Measurements from ENCODE around the gene SHISA7. TPM values are rescaled to one million over a fixed set of nuclear protein-coding genes. Genes with fewer than 3 reads are reported as not detected.
"Not testable (repeated sequence)": the region's sequence is repeated elsewhere in the genome, so short reads cannot be mapped to it uniquely, and the experiment has no call there.

Gene SHISA7
- total RNA-seq, 1 experiment from 2014 or later = 0.06 TPM

DNA sequence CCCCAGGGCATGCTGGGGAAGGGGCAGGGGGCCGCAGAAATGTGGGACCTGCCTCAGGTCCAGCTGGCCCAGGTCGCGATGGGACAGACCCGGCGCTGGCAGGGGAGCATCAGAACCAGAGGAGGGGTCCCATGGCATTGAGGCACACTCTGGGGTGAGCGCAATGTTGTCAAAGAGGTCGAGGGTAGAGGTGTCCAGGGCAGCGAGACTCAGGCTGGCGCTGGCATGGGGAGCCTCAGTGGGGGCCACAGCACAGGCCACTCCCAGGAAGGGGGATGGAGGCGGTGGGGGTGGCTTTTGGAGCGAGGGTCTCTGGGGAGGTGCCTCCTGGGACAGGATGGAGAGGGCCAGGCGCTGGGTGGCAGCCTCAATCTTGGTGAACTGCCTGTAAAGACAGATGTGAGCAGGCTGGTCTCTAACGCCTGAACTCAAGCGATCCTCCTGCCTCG lies 20.5 kb upstream of the SHISA7 start:
- DNase-seq (ENCODE audit: low read depth) = no peak

GRCh38 chr19:55462722-55463121 lies 19.6 kb upstream of the SHISA7 start:
- no peak for DNase-seq (ENCODE audit: low read depth)

- peak; percentile 41 for DNase-seq (ENCODE audit: low read depth)
These were observed 19.0 kb upstream of the SHISA7 start for GRCh38 chr19:55461974-55462626.

DNA sequence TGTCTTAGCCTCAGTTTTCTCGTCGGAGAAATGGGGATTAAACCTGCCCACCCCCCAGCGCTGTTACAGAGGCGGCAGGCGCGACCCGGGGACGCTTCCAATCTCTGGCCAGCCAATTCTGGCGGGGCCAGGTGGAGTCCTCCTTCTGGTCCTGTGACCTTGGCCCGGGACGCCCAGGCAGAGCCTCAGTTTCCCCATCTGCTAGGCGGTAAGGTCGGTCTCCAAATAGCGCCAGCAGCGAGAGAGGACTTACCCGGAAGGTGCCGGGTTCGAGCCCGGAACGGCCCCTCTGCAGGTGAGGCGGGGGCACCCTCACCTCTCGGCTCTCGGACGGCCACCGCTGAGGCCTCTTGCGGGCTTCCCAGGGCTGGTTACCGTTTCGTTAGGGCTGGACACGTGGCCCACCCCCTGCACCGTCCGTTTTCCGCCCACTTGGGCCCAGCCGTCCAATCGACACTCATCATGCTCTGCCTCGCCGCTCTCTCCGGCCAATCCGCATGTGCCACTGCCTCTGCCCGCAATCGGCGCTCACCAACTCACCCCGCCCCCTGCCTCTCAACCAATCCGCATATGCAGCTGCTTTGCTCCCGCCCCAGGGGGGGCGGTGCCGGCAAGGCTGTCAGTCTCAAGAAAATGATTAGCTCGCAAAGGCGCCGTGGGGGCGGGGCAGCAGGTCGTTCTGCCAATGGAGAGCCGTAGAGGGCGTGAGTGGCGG lies 18.3 kb upstream of the SHISA7 start, which contains the start of gene ISOC2:
Gene ISOC2, minus strand, starts transcription at position 384 of the 715 bp plus-strand sequence. CDS start 5,156 bp downstream, outside the sequence.
- peak; percentile 99 for DNase-seq (ENCODE audit: low read depth)

GRCh38 chr19:55460670-55461258 lies 17.7 kb upstream of the SHISA7 start:
- DNase-seq (ENCODE audit: low read depth) = peak; percentile 68

- DNase-seq (ENCODE audit: low read depth) = no peak
These were observed 17.0 kb upstream of the SHISA7 start for GRCh38 chr19:55459950-55460657.

- DNase-seq (ENCODE audit: low read depth) = no peak
These were observed 16.4 kb upstream of the SHISA7 start for GRCh38 chr19:55459551-55459949.

DNA sequence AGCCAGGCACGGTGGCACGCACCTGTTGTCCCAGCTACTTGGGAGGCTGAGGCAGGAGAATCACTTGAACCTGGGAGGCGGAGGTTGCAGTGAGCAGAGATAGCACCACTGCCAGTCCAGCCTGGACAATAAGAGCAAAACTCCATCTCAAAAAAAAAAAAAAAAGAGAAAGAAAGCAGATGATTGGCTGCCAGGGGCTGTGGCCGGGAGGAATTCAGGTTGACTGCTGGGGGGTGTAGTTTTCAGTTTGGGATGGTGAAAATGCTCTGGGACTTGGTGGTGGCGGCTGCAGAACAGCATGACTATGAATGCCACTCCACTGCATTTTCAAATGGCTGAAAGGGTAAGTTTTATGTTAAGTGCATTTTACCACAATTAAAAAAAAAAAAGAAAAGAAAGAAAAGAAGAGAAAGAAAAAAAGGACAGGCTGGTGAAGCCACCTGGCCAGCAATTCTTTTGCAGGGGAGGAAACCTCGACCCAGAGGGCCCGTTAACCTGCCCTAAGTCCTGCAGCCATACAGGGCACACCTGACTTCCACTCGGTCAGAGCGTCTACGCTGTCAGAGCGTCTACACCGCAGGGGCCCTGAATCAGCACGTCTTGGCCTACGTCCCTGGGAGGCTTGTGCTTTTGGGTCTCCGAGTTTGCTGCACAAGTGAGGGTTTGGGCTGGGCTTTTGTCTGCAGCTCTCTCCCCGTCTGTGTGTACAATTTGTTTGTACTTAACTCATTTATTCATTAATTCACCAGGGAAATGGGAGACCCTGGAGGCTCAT lies 14.8 kb upstream of the SHISA7 start:
- DNase-seq (ENCODE audit: low read depth) = no peak

DNA sequence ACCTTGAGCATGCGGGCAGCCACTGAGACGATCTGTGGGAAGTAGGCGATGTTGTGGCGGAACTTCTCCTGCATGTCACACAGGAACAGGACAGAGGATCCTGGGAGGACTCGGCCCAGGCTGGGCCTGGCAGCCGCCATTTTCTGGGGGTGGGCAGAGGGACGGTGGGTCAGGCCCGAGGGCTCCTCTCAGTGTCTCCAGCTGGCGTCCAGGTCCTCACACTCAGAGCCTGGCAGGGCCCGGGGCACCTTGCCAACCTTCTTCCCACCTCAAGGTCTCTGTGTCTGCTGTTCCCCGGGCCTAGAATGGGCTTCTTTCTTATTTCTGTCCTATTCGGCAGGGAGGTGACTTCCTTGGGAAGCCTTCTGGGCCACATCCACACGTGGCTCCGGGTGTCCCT lies 13.2 kb upstream of the SHISA7 start:
- no peak for DNase-seq (ENCODE audit: low read depth)

DNA sequence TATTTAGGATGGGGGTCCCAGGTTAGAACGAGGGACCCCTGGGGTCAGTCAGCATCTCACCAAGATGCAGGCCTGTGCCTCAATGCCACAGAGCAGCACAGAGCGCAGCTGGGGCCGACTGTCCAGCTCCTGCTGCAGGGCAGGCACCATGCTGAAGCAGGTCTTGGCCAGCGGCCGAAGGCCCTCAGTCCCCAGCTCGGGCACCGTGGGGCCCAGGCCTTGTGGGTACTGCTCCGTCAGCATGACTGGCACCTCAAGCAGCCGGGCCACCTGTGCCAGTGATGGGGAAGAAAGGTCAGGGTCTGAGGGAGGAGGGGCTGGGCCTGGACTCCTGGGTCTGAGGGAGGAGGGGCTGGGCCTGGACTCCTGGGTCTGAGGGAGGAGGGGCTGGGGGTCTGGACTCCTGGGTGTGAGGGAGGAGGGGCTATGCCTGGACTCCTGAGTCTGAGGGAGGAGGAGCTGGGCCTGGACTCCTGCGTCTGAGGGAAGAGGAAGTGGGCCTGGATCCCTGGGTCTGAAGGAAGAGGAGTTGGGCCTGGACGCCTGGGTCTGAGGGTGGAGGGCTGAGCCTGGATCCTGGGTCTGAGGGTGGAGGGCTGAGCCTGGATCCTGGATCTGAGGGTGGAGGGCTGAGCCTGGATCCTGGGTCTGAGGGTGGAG lies 12.6 kb upstream of the SHISA7 start:
- no peak for DNase-seq (ENCODE audit: low read depth)

- peak; percentile 37 for DNase-seq (ENCODE audit: low read depth)
These were observed 11.7 kb upstream of the SHISA7 start for GRCh38 chr19:55454787-55455243.

- no peak for DNase-seq (ENCODE audit: low read depth)
These were observed 10.6 kb upstream of the SHISA7 start for GRCh38 chr19:55453511-55454260.

DNA sequence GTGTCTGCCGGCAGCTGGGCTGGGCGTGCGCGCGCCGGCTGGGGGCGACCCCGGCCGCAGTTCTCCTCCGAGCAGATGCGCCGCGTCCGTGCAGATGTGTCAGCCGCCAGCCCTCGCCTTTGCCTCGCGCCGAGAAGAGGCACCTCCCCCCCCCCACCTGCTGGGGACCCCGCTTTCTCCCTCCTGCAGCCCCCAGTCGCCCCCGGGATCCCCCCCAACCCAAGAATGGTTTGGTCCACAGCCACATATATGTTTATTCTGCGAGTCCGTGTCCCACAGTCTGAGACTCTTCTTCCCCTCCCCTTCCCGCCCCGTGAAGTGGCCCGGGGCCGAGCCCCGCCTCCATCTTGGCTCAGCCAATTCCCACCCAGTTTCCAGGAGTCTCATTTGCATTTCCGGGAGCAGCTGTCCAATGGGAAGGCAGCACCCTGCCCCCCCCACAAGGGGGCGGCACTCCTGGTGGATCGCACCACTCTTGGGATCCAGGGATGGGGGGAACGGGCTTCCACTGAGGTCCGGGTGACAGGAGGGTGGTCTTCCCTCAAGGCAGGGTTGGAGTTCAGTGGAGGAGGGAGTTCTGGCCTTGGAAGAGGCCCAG lies 9.7 kb upstream of the SHISA7 start:
- peak; percentile 69 for DNase-seq (ENCODE audit: low read depth)

- DNase-seq (ENCODE audit: low read depth) = no peak
These were observed 9.1 kb upstream of the SHISA7 start for GRCh38 chr19:55451965-55452748.

- no peak for DNase-seq (ENCODE audit: low read depth)
These were observed 8.3 kb upstream of the SHISA7 start for GRCh38 chr19:55451163-55451964.

DNA sequence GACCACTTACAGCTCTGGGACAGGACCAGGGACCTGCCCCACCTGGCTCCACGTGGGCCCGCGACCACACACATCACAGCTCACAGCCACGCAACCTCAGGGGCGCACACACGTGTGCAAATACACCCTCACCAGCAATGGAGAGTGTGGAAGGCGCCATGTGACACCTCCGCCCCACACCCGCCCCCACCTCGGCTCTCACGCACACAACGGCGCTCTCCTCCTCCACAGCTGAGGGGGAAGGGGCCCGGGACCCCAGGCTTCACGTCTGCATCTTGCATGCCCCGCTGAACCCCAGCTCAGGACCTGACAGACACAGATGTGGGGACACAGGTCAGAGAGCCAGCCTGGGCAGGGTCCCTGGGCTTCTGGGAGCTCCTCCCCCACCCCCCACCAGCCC lies 6.4 kb upstream of the SHISA7 start:
- no peak for DNase-seq (ENCODE audit: low read depth)

DNA sequence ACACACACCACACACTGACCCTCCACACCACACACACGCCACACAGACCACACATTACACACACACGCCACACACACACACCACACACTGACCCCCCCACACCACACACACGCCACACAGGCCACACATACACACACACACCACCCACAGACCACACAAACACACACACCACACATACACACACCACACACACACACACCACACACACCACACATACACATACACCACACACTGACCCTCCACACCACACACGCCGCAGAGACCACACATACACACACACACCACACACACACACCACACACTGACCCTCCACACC lies 5.0 kb upstream of the SHISA7 start:
- not testable (repeated sequence) for DNase-seq (ENCODE audit: low read depth)

Data from LHCN-M2 (cell line).